BLaER1 (cell line): Measurements from ENCODE around the gene NCKIPSD.
A peak's percentile ranks its signal among the peaks of the same experiment; 100 is the strongest.

Experiments
- H3K27ac ChIP-seq: shearing (Covaris generic); formaldehyde crosslinking; 2 replicates; pipeline ENCODE4 v1.8.1; 2022
- H3K27me3 ChIP-seq: shearing (Covaris generic); formaldehyde crosslinking; 2 replicates; pipeline ENCODE4 v1.8.1; 2022
- H3K36me3 ChIP-seq: shearing (Covaris generic); formaldehyde crosslinking; 2 replicates; pipeline ENCODE4 v1.8.1; 2022
- H3K4me1 ChIP-seq: shearing (Covaris generic); formaldehyde crosslinking; 2 replicates; pipeline ENCODE4 v1.8.1; 2022
- H3K4me2 ChIP-seq: shearing (Covaris generic); formaldehyde crosslinking; 2 replicates; pipeline ENCODE4 v1.8.1; 2022
- H3K4me3 ChIP-seq: shearing (Covaris generic); formaldehyde crosslinking; 2 replicates; pipeline ENCODE4 v1.8.1; 2022
- H3K9ac ChIP-seq: shearing (Covaris generic); formaldehyde crosslinking; 2 replicates; pipeline ENCODE4 v1.8.1; 2022
- H3K9me3 ChIP-seq: shearing (Covaris generic); formaldehyde crosslinking; 2 replicates; pipeline ENCODE4 v1.8.1; 2022
- H4K20me1 ChIP-seq: shearing (Covaris generic); formaldehyde crosslinking; 2 replicates; pipeline ENCODE4 v1.8.1; 2022
- Cebpa-rat ChIP-seq: shearing (Covaris generic); IDR thresholded peaks from 2 replicates; pipeline ENCODE4 v1.8.1; 2022

The NCKIPSD gene

GRCh38 chr3:48687220-48687678 lies 1.5 kb upstream of the NCKIPSD start:
- peaks cover 82% of the 10 kb centered on the region for H4K20me1 ChIP-seq
- H3K4me3 ChIP-seq, result no peak overlapping the region
- peak overlapping the region; percentile 63 for H3K9ac ChIP-seq
- H3K36me3 ChIP-seq, result peaks cover 65% of the 10 kb centered on the region
- H3K27me3 ChIP-seq, result no peaks in the 10 kb centered on the region
- TF ChIP-seq Cebpa-rat, result no peak
- peak overlapping the region; percentile 97 for H3K4me2 ChIP-seq
- H3K9me3 ChIP-seq, result no peaks in the 10 kb centered on the region
- peaks cover 48% of the 10 kb centered on the region for H3K4me1 ChIP-seq
- no peak overlapping the region for H3K27ac ChIP-seq

DNA sequence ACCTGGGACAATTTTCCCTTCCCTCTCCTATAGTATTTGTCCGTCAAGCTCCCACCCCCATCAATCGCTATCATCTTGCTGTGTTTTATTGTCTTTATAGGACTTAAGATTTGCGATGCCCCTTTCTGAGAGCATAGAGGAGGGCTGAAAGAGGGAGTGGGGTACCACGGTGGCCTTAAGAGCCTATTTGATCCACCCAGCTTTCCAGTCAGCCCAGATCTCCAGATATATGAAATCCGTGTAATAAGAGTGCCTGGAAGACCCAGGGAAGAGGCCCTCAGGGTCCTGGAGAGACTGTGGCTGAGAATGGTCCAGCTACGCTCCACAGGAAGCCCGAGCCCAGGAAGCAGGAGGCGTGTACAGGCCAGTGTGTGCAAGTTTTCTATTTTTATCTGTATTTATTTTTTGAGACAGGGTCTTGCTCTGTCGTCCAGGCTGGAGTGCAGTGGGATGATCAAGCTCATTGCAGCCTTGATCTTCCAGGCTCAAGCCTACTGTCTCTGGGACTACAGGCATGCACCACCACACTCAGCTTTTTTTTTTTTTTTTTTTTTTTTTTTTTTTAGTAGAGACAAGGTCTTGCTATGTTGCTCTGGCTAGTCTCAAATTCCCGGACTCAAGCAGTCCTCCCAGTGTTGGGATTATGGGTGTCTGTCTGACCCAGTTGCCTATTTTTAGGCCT lies 964 bp upstream of the NCKIPSD start:
- H3K9me3 ChIP-seq, result no peaks in the 10 kb centered on the region
- H3K4me2 ChIP-seq, result peak overlapping the region; percentile 97

GRCh38 chr3:48685293-48685602 lies 467 bp downstream of the NCKIPSD start:
- H3K4me2 ChIP-seq, result peak overlapping the region; percentile 97
- H3K4me1 ChIP-seq, result peaks cover 50% of the 10 kb centered on the region
- H3K4me3 ChIP-seq, result peak overlapping the region; percentile 89
- no peak for TF ChIP-seq Cebpa-rat
- peaks cover 65% of the 10 kb centered on the region for H3K36me3 ChIP-seq
- no peaks in the 10 kb centered on the region for H3K27me3 ChIP-seq
- peaks cover 66% of the 10 kb centered on the region for H4K20me1 ChIP-seq
- peak overlapping the region; percentile 86 for H3K27ac ChIP-seq
- H3K9me3 ChIP-seq, result no peaks in the 10 kb centered on the region
- peak overlapping the region; percentile 87 for H3K9ac ChIP-seq

More for the DNA sequence above, 964 bp upstream of the NCKIPSD start:
- peak overlapping the region; percentile 89; the same call in 1 of the 2 replicates for H3K4me3 ChIP-seq
- H4K20me1 ChIP-seq, result peaks cover 77% of the 10 kb centered on the region
- TF ChIP-seq Cebpa-rat, result no peak
- H3K9ac ChIP-seq, result peak overlapping the region; percentile 63
- H3K27ac ChIP-seq, result no peak overlapping the region
- peaks cover 48% of the 10 kb centered on the region for H3K4me1 ChIP-seq
- no peaks in the 10 kb centered on the region for H3K27me3 ChIP-seq
- H3K36me3 ChIP-seq, result peaks cover 65% of the 10 kb centered on the region

- Histone ChIP-seq H3K4me2 (peak overlapping the region; percentile 97), H3K36me3 (peaks cover 65% of the 10 kb centered on the region), H3K27ac (peak overlapping the region; percentile 45; the same call in 1 of the 2 replicates), H3K4me1 (peaks cover 56% of the 10 kb centered on the region), H3K27me3 (no peaks in the 10 kb centered on the region), H3K9ac (peak overlapping the region; percentile 49; the same call in 1 of the 2 replicates), H4K20me1 (peaks cover 66% of the 10 kb centered on the region), H3K9me3 (no peaks in the 10 kb centered on the region), H3K4me3 (peak overlapping the region; percentile 55)
- no peak for TF ChIP-seq Cebpa-rat
Observed at GRCh38 chr3:48684480-48685143, 1.1 kb downstream of the NCKIPSD start.

GRCh38 chr3:48684054-48684349 lies 1.7 kb downstream of the NCKIPSD start:
- H3K36me3 ChIP-seq, result peaks cover 65% of the 10 kb centered on the region
- H3K4me1 ChIP-seq, result peaks cover 60% of the 10 kb centered on the region
- peak overlapping the region; percentile 45; the same call in 1 of the 2 replicates for H3K27ac ChIP-seq
- H3K4me3 ChIP-seq, result peak overlapping the region; percentile 55
- no peaks in the 10 kb centered on the region for H3K27me3 ChIP-seq
- H3K9ac ChIP-seq, result peak overlapping the region; percentile 49; the same call in 1 of the 2 replicates
- H4K20me1 ChIP-seq, result peaks cover 64% of the 10 kb centered on the region
- peak overlapping the region; percentile 97 for H3K4me2 ChIP-seq
- TF ChIP-seq Cebpa-rat, result no peak
- no peaks in the 10 kb centered on the region for H3K9me3 ChIP-seq

DNA sequence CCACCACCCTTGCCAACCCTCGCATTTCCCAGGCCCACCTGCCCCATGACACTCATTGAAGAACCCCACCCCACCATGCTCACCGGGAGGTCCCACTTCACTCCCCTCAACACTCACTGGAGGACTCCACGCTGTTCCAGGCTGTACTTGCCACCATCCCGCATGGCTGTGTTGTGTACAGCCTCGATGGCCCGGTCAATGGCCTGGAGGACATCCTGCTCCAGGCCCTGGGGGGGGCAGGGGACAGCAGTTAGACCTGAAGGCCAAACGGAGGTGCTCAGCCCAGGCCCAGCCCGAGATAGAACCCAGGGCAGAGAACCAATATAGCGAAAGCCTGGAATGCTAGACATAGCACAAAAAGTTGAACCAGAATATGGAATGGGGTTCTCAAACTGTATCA lies 2.9 kb downstream of the NCKIPSD start:
- H4K20me1 ChIP-seq, result peaks cover 60% of the 10 kb centered on the region
- H3K4me2 ChIP-seq, result no peak overlapping the region
- H3K27ac ChIP-seq, result no peak overlapping the region
- no peak overlapping the region for H3K9ac ChIP-seq
- H3K36me3 ChIP-seq, result peaks cover 65% of the 10 kb centered on the region
- no peaks in the 10 kb centered on the region for H3K27me3 ChIP-seq
- no peak overlapping the region for H3K4me3 ChIP-seq
- peaks cover 48% of the 10 kb centered on the region for H3K4me1 ChIP-seq
- no peaks in the 10 kb centered on the region for H3K9me3 ChIP-seq
- no peak for TF ChIP-seq Cebpa-rat

- Histone ChIP-seq H3K36me3 (peaks cover 65% of the 10 kb centered on the region), H3K27ac (no peak overlapping the region), H4K20me1 (peaks cover 54% of the 10 kb centered on the region), H3K4me3 (no peak overlapping the region), H3K9ac (no peak overlapping the region), H3K27me3 (no peaks in the 10 kb centered on the region), H3K4me1 (peaks cover 41% of the 10 kb centered on the region), H3K4me2 (no peak overlapping the region), H3K9me3 (no peaks in the 10 kb centered on the region)
- no peak for TF ChIP-seq Cebpa-rat
Observed at GRCh38 chr3:48681974-48682610, 3.6 kb downstream of the NCKIPSD start.

DNA sequence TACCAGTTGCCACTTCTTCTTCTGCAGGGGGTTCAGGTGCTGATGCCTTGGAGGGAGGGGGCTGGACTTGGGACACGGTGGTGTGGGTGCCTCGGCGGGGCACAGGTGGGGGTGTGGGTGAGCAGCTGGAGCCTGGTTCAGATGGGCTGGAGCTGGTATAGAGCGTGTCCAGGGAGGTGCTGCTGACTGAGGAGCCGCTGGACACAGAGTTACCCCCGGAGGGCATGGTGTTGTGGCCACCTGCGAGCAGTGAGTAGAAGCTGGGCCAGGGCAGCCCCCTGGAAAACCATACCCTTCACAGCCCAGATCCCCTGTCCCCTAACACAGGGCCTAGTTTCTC lies 4.2 kb downstream of the NCKIPSD start:
- H3K27me3 ChIP-seq, result no peaks in the 10 kb centered on the region
- peaks cover 48% of the 10 kb centered on the region for H4K20me1 ChIP-seq
- no peak overlapping the region for H3K4me3 ChIP-seq
- peaks cover 35% of the 10 kb centered on the region for H3K4me1 ChIP-seq
- peaks cover 69% of the 10 kb centered on the region for H3K36me3 ChIP-seq
- TF ChIP-seq Cebpa-rat, result no peak
- H3K9me3 ChIP-seq, result no peaks in the 10 kb centered on the region
- H3K9ac ChIP-seq, result no peak overlapping the region
- H3K4me2 ChIP-seq, result no peak overlapping the region
- no peak overlapping the region for H3K27ac ChIP-seq

DNA sequence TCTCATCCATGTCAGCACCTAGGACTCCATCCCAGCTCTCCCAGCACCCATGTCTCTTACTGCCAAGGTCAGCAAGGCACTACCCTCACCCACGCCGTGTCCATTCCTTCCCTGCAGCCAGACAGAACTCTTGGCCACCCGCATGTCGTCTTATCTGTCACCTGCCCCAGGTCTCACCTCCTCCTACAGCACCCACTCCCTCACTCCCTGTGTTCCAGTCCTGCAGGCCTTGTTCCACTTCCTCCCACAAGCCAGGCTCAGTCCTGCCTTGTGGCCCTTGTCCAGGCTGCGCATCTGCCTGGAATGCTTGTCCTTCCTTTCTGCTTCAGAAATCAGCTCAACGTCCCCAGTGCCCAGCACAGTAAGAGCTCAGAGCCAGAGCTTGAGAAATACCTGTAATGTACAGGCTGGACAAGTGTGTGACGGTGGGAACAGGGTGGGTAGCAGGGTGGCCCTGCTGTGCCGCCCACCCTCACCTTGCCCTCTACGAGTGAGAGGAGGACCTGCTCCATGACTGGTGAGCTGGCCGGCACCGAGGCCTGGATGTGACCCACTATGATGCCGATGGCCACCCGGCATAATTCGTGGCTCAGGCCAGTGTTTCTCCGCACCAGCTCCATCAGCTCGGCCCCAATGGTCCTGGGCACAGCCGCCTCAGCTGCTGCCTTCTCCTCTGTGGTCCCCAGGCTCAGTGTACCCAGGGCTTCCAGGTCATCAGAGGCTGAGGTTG lies 4.7 kb downstream of the NCKIPSD start:
- H3K9ac ChIP-seq, result no peak overlapping the region
- TF ChIP-seq Cebpa-rat, result no peak
- H3K4me2 ChIP-seq, result no peak overlapping the region
- no peaks in the 10 kb centered on the region for H3K9me3 ChIP-seq
- H3K36me3 ChIP-seq, result peaks cover 74% of the 10 kb centered on the region
- H3K4me3 ChIP-seq, result no peak overlapping the region
- H3K27me3 ChIP-seq, result no peaks in the 10 kb centered on the region
- peaks cover 43% of the 10 kb centered on the region for H4K20me1 ChIP-seq
- H3K4me1 ChIP-seq, result peaks cover 30% of the 10 kb centered on the region
- no peak overlapping the region for H3K27ac ChIP-seq
